Measurements from ENCODE around the gene P2RX3. TPM values are rescaled to one million over a fixed set of nuclear protein-coding genes. Genes with fewer than 3 reads are reported as not detected.

The P2RX3 gene
- total RNA-seq, 1 experiment from 2014 or later, result not detected

DNA sequence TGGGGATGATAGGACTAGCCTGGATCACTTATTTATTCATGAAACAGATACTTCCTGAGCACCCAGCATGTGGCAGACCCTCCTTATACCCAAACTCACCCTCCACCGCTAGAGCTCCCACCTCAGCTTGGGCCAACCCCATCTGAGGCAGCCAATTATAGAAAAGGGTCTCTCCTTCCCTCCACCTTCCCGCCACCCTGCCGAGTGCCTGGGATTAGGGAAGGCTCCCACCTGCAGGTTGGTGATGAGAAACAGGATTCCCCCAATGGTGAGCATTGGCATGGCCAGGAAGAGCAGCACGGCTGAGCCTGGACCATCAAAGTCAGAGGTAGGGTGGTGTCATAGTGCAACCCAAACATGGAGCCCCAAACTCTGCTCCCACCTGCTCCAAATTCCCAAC lies 82.9 kb downstream of the P2RX3 start:
- DNase-seq (ENCODE audit: low spot score), result no peak

DNA sequence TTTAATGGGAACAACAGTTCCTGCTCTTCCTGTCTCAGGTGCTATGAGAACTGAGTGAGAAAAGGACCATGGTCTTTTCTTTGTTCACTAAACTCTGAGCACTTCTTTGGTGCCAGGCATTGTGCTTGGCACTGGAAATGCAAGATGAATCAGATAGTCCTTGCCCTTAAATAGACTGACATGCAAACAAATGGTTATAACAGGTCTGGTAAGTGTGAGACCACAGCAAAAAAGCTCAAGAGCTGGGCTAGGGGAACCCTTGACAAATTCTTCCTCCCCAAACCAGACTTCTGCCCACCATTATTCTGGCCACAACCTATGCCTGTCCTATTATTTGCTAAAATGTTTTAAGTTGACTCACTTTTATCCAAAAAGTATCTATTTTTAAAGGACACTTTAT lies 83.7 kb downstream of the P2RX3 start:
- DNase-seq (ENCODE audit: low spot score), result no peak

Other genes with a start within 250 kb of the P2RX3 start
- gene LRRC55, start 156.4 kb upstream of the P2RX3 start, total RNA-seq (2014; rRNA removed; shearing (Covaris generic)), result not detected in 2 replicates
- gene APLNR, start 101.1 kb upstream of the P2RX3 start, total RNA-seq (2014; rRNA removed; shearing (Covaris generic)), result 0.03 TPM in 1 of 2 replicates, not detected in the other
- 43.8 and 50.8 TPM in 2 replicates for gene TNKS1BP1, start 13.4 kb upstream of the P2RX3 start, total RNA-seq (2014; rRNA removed; shearing (Covaris generic))
- 146 and 167 TPM in 2 replicates for gene SSRP1, start 2.5 kb upstream of the P2RX3 start, total RNA-seq (2014; rRNA removed; shearing (Covaris generic))
- gene PRG3, start 42.8 kb downstream of the P2RX3 start, total RNA-seq (2014; rRNA removed; shearing (Covaris generic)), result not detected in 2 replicates
- not detected in 2 replicates for gene PRG2, start 52.3 kb downstream of the P2RX3 start, total RNA-seq (2014; rRNA removed; shearing (Covaris generic))
- 18.4 and 20.5 TPM in 2 replicates for gene SLC43A3, start 88.8 kb downstream of the P2RX3 start, total RNA-seq (2014; rRNA removed; shearing (Covaris generic))
- gene RTN4RL2, start 122.2 kb downstream of the P2RX3 start, total RNA-seq (2014; rRNA removed; shearing (Covaris generic)), result 0.64 and 1.6 TPM in 2 replicates
- gene SLC43A1, start 177.3 kb downstream of the P2RX3 start, total RNA-seq (2014; rRNA removed; shearing (Covaris generic)), result 3.4 and 5.2 TPM in 2 replicates
- 59.7 and 95.9 TPM in 2 replicates for gene TIMM10, start 192.4 kb downstream of the P2RX3 start, total RNA-seq (2014; rRNA removed; shearing (Covaris generic))
- not detected in 2 replicates for gene SMTNL1, start 199.2 kb downstream of the P2RX3 start, total RNA-seq (2014; rRNA removed; shearing (Covaris generic))
- gene UBE2L6, start 229.3 kb downstream of the P2RX3 start, total RNA-seq (2014; rRNA removed; shearing (Covaris generic)), result 52.5 and 69.6 TPM in 2 replicates

Data from A172 (cell line).